Neural progenitor cell (in vitro differentiated cells): Measurements from ENCODE around the gene PTPRN2. TPM values are rescaled to one million over a fixed set of nuclear protein-coding genes. Genes with fewer than 3 reads are reported as not detected.
A peak's percentile ranks its signal among the peaks of the same experiment; 100 is the strongest.

Experiments
- DNase-seq: peaks from one replicate; pipeline ENCODE4 v3.0.0-alpha.2; 2016; ENCODE audit warnings: low spot score
- H2AFZ ChIP-seq: fragments of 200-600 bp; sonication (generic); replicated peaks from 2 replicates; pipeline ENCODE4 v1.6.1; 2016; ENCODE audit warnings: antibody characterized with exemption
- H3F3A ChIP-seq: fragments of 200-600 bp; sonication (generic); 2 replicates; pipeline ENCODE4 v1.6.1; 2016; ENCODE audit warnings: antibody characterized with exemption, low read depth
- H3K27ac ChIP-seq: fragments of 200-600 bp; sonication (generic); 2 replicates; pipeline ENCODE4 v1.5.1; 2016; ENCODE audit warnings: mild to moderate bottlenecking
- H3K27me3 ChIP-seq: fragments of 200-600 bp; sonication (generic); 2 replicates; pipeline ENCODE4 v1.6.1; 2016; ENCODE audit warnings: mild to moderate bottlenecking, moderate library complexity
- H3K36me3 ChIP-seq: fragments of 200-600 bp; sonication (generic); 2 replicates; pipeline ENCODE4 v1.5.1; 2016
- H3K4me1 ChIP-seq: fragments of 200-600 bp; sonication (generic); 2 replicates; pipeline ENCODE4 v1.6.1; 2016; ENCODE audit warnings: mixed run types
- H3K4me2 ChIP-seq: fragments of 200-600 bp; sonication (generic); 2 replicates; pipeline ENCODE4 v1.6.1; 2016
- H3K4me3 ChIP-seq: fragments of 200-600 bp; sonication (generic); 2 replicates; pipeline ENCODE4 v1.5.1; 2016
- H3K79me2 ChIP-seq: fragments of 200-600 bp; sonication (generic); 2 replicates; pipeline ENCODE4 v1.6.1; 2016; ENCODE audit warnings: low read depth
- H3K9ac ChIP-seq: fragments of 200-600 bp; sonication (generic); 2 replicates; pipeline ENCODE4 v1.6.1; 2016
- H3K9me3 ChIP-seq: fragments of 200-600 bp; sonication (generic); 2 replicates; pipeline ENCODE4 v1.5.1; 2016; ENCODE audit warnings: low read depth
- H4K20me1 ChIP-seq: fragments of 200-600 bp; sonication (generic); 2 replicates; pipeline ENCODE4 v1.6.1; 2016; ENCODE audit warnings: low read depth
- H3K27ac Mint-ChIP-seq: 3 replicates; pipeline ENCODE4 v1.8.0; 2021; ENCODE audit warnings: mixed read lengths
- H3K27me3 Mint-ChIP-seq: 2 replicates; pipeline ENCODE4 v1.8.0; 2022; ENCODE audit warnings: low read depth, mild to moderate bottlenecking, inconsistent platforms, moderate library complexity, mixed read lengths; ENCODE audit not compliant: insufficient read depth
- H3K36me3 Mint-ChIP-seq: 3 replicates; pipeline ENCODE4 v1.8.0; 2021; ENCODE audit warnings: mixed read lengths
- H3K4me1 Mint-ChIP-seq: 3 replicates; pipeline ENCODE4 v1.8.0; 2021; ENCODE audit warnings: mixed read lengths
- H3K4me3 Mint-ChIP-seq: 3 replicates; pipeline ENCODE4 v1.8.0; 2021; ENCODE audit warnings: mild to moderate bottlenecking, moderate library complexity, mixed read lengths
- H3K9me3 Mint-ChIP-seq: 3 replicates; pipeline ENCODE4 v1.8.0; 2020; ENCODE audit warnings: mixed read lengths
- EZH2 ChIP-seq: fragments of 200-600 bp; sonication (generic); IDR thresholded peaks from 2 replicates; pipeline ENCODE4 v1.6.1; 2017; ENCODE audit warnings: antibody characterized with exemption, mild to moderate bottlenecking, moderate library complexity
- EZH2phosphoT487 ChIP-seq: fragments of 200-600 bp; sonication (generic); IDR thresholded peaks from 2 replicates; pipeline ENCODE4 v1.6.1; 2017; ENCODE audit warnings: antibody characterized with exemption
- total RNA-seq: library from RNA; depleted of rRNA; stranded (reverse); fragments of >200 nt; gene quantifications from 2 replicates; pipeline ENCODE4 v1.2.3, GENCODE V29; 2015; ENCODE audit warnings: low replicate concordance
- TF ChIP-seq, protein P1 (sequence below): fragments of 200-600 bp; sonication (generic); IDR thresholded peaks from 2 replicates; pipeline ENCODE4 v1.5.1; 2017; ENCODE audit warnings: antibody characterized with exemption, mild to moderate bottlenecking

The PTPRN2 gene
- total RNA-seq, 1 donor from 2014 or later: 3.0 TPM

DNA sequence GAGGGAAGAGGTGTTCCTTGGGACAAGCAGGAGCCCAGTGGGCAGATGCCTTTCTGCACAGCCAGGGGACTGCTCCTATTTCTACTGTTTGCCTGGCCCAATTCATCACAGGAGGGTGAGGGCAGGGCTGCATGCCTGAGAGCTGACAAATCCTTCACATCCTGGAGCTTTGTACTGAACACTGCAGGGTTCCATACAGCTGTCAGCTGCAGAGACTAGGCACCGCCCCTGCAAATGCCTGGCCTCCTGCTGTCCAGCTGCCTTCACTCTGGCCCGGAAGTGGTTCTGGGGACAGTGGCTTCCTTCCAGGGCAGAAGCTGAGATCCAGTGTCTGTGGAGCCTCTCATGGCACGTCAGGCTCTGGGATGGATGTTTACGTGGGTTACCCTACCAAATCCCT, 780.1 kb downstream of the PTPRN2 start:
- peaks cover 39% of the 10 kb centered on the region for H3K9me3 Mint-ChIP-seq
- no peak overlapping the region for H2AFZ ChIP-seq
- H3K36me3 ChIP-seq: no peaks in the 10 kb centered on the region
- no peaks in the 10 kb centered on the region for H3K79me2 ChIP-seq
- TF ChIP-seq, protein P1, sequence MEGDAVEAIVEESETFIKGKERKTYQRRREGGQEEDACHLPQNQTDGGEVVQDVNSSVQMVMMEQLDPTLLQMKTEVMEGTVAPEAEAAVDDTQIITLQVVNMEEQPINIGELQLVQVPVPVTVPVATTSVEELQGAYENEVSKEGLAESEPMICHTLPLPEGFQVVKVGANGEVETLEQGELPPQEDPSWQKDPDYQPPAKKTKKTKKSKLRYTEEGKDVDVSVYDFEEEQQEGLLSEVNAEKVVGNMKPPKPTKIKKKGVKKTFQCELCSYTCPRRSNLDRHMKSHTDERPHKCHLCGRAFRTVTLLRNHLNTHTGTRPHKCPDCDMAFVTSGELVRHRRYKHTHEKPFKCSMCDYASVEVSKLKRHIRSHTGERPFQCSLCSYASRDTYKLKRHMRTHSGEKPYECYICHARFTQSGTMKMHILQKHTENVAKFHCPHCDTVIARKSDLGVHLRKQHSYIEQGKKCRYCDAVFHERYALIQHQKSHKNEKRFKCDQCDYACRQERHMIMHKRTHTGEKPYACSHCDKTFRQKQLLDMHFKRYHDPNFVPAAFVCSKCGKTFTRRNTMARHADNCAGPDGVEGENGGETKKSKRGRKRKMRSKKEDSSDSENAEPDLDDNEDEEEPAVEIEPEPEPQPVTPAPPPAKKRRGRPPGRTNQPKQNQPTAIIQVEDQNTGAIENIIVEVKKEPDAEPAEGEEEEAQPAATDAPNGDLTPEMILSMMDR: no peak
- TF ChIP-seq EZH2 (no peak), EZH2phosphoT487 (no peak)
- H3K4me1 ChIP-seq: peaks cover 28% of the 10 kb centered on the region
- H3K27me3 Mint-ChIP-seq: peaks cover 11% of the 10 kb centered on the region
- H3K9ac ChIP-seq: no peak overlapping the region
- no peak overlapping the region for H3K4me2 ChIP-seq
- peaks cover 5% of the 10 kb centered on the region for H3F3A ChIP-seq
- no peak overlapping the region for H3K4me3 ChIP-seq
- peaks cover 31% of the 10 kb centered on the region for H3K4me1 Mint-ChIP-seq
- H3K27ac ChIP-seq: peak overlapping the region; percentile 75
- H3K4me3 Mint-ChIP-seq: no peak overlapping the region
- peak; percentile 63 for DNase-seq
- H3K36me3 Mint-ChIP-seq: peaks cover 14% of the 10 kb centered on the region
- H3K27ac Mint-ChIP-seq: peak overlapping the region; percentile 74
- peaks cover 5% of the 10 kb centered on the region for H3K9me3 ChIP-seq
- no peaks in the 10 kb centered on the region for H4K20me1 ChIP-seq
- H3K27me3 ChIP-seq: no peaks in the 10 kb centered on the region

GRCh38 chr7:157806711-157807110, 780.9 kb downstream of the PTPRN2 start:
- H3K27ac Mint-ChIP-seq: peak overlapping the region; percentile 74
- Histone ChIP-seq H3K9me3 (peaks cover 5% of the 10 kb centered on the region), H3K4me1 (peaks cover 25% of the 10 kb centered on the region), H3K4me3 (no peak overlapping the region), H3F3A (peaks cover 5% of the 10 kb centered on the region), H2AFZ (no peak overlapping the region), H3K79me2 (no peaks in the 10 kb centered on the region), H4K20me1 (no peaks in the 10 kb centered on the region), H3K9ac (no peak overlapping the region), H3K27me3 (no peaks in the 10 kb centered on the region), H3K36me3 (no peaks in the 10 kb centered on the region), H3K4me2 (no peak overlapping the region), H3K27ac (peak overlapping the region; percentile 75)
- TF ChIP-seq EZH2phosphoT487: no peak
- TF ChIP-seq, protein P1: no peak
- TF ChIP-seq EZH2: no peak
- peaks cover 37% of the 10 kb centered on the region for H3K4me1 Mint-ChIP-seq
- peaks cover 13% of the 10 kb centered on the region for H3K27me3 Mint-ChIP-seq
- H3K36me3 Mint-ChIP-seq: peaks cover 14% of the 10 kb centered on the region
- H3K9me3 Mint-ChIP-seq: peaks cover 39% of the 10 kb centered on the region
- no peak overlapping the region for H3K4me3 Mint-ChIP-seq
- no peak for DNase-seq

GRCh38 chr7:157805713-157806112, 781.9 kb downstream of the PTPRN2 start:
- TF ChIP-seq, protein P1: no peak
- H3K9me3 Mint-ChIP-seq: peaks cover 34% of the 10 kb centered on the region
- peak overlapping the region; percentile 93 for H3K27ac Mint-ChIP-seq
- Histone ChIP-seq H3K9me3 (peaks cover 5% of the 10 kb centered on the region), H3K79me2 (no peaks in the 10 kb centered on the region), H4K20me1 (no peaks in the 10 kb centered on the region), H3F3A (peaks cover 5% of the 10 kb centered on the region), H2AFZ (peak overlapping the region; percentile 68), H3K4me2 (no peak overlapping the region), H3K27me3 (no peaks in the 10 kb centered on the region), H3K36me3 (no peaks in the 10 kb centered on the region), H3K27ac (no peak overlapping the region), H3K4me1 (peaks cover 25% of the 10 kb centered on the region), H3K9ac (no peak overlapping the region), H3K4me3 (no peak overlapping the region)
- DNase-seq: no peak
- H3K4me1 Mint-ChIP-seq: peaks cover 37% of the 10 kb centered on the region
- peaks cover 13% of the 10 kb centered on the region for H3K27me3 Mint-ChIP-seq
- no peak overlapping the region for H3K4me3 Mint-ChIP-seq
- H3K36me3 Mint-ChIP-seq: peaks cover 14% of the 10 kb centered on the region
